ENCODE results near the gene RUNDC3A.
A peak's percentile ranks its signal among the peaks of the same experiment; 100 is the strongest.
"Not testable (repeated sequence)": the region's sequence is repeated elsewhere in the genome, so short reads cannot be mapped to it uniquely, and the experiment has no call there.

Gene RUNDC3A

GRCh38 chr17:44320066-44320465 is 11.7 kb downstream of the RUNDC3A start:
- DNase-seq (ENCODE audit: low read depth): no peak

GRCh38 chr17:44321246-44322120 is 13.1 kb downstream of the RUNDC3A start:
- DNase-seq (ENCODE audit: low read depth): no peak

GRCh38 chr17:44322236-44322895 is 14.0 kb downstream of the RUNDC3A start:
- DNase-seq (ENCODE audit: low read depth): no peak

- DNase-seq (ENCODE audit: low read depth): no peak
These were observed 15.1 kb downstream of the RUNDC3A start for GRCh38 chr17:44323359-44324091.

GRCh38 chr17:44324092-44324570 is 15.7 kb downstream of the RUNDC3A start:
- no peak for DNase-seq (ENCODE audit: low read depth)

GRCh38 chr17:44324571-44325275 is 16.3 kb downstream of the RUNDC3A start, which contains the start of gene SLC25A39:
Gene SLC25A39, minus strand, starts transcription at chr17:44324823. Its CDS starts 1,261 bp downstream, at chr17:44323562.
- DNase-seq (ENCODE audit: low read depth): no peak

GRCh38 chr17:44326861-44327444 is 18.6 kb downstream of the RUNDC3A start:
- DNase-seq (ENCODE audit: low read depth): peak; percentile 86

- DNase-seq (ENCODE audit: low read depth): no peak
These were observed 19.5 kb downstream of the RUNDC3A start for GRCh38 chr17:44327715-44328449.

GRCh38 chr17:44329516-44329915 is 21.1 kb downstream of the RUNDC3A start:
- DNase-seq (ENCODE audit: low read depth): not testable (repeated sequence)

GRCh38 chr17:44330263-44330662 is 21.9 kb downstream of the RUNDC3A start:
- DNase-seq (ENCODE audit: low read depth): not testable (repeated sequence)

GRCh38 chr17:44331249-44331760 is 22.9 kb downstream of the RUNDC3A start:
- DNase-seq (ENCODE audit: low read depth): no peak

- no peak for DNase-seq (ENCODE audit: low read depth)
These were observed 25.0 kb downstream of the RUNDC3A start for GRCh38 chr17:44333371-44333770.

GRCh38 chr17:44334315-44334714 is 25.9 kb downstream of the RUNDC3A start:
- no peak for DNase-seq (ENCODE audit: low read depth)

GRCh38 chr17:44334727-44335126 is 26.3 kb downstream of the RUNDC3A start:
- no peak for DNase-seq (ENCODE audit: low read depth)

GRCh38 chr17:44335564-44335963 is 27.2 kb downstream of the RUNDC3A start:
- DNase-seq (ENCODE audit: low read depth): no peak

GRCh38 chr17:44335968-44336367 is 27.6 kb downstream of the RUNDC3A start:
- no peak for DNase-seq (ENCODE audit: low read depth)

GRCh38 chr17:44338702-44339101 is 30.3 kb downstream of the RUNDC3A start:
- no peak for DNase-seq (ENCODE audit: low read depth)

GRCh38 chr17:44340553-44340952 is 32.2 kb downstream of the RUNDC3A start:
- DNase-seq (ENCODE audit: low read depth): not testable (repeated sequence)

- DNase-seq (ENCODE audit: low read depth): no peak
These were observed 35.3 kb downstream of the RUNDC3A start for GRCh38 chr17:44343510-44344209.

Measured in non-pigmented ciliary epithelial cell (primary cell).